GM10847 (cell line): ENCODE measurements around the gene RTEL1.

Source experiments
- POLR2A ChIP-seq: IDR thresholded peaks from 2 replicates; pipeline ENCODE4 v1.6.1; 2011; ENCODE audit not compliant: insufficient read length; ENCODE audit errors: extremely low read depth

RTEL1 gene

DNA sequence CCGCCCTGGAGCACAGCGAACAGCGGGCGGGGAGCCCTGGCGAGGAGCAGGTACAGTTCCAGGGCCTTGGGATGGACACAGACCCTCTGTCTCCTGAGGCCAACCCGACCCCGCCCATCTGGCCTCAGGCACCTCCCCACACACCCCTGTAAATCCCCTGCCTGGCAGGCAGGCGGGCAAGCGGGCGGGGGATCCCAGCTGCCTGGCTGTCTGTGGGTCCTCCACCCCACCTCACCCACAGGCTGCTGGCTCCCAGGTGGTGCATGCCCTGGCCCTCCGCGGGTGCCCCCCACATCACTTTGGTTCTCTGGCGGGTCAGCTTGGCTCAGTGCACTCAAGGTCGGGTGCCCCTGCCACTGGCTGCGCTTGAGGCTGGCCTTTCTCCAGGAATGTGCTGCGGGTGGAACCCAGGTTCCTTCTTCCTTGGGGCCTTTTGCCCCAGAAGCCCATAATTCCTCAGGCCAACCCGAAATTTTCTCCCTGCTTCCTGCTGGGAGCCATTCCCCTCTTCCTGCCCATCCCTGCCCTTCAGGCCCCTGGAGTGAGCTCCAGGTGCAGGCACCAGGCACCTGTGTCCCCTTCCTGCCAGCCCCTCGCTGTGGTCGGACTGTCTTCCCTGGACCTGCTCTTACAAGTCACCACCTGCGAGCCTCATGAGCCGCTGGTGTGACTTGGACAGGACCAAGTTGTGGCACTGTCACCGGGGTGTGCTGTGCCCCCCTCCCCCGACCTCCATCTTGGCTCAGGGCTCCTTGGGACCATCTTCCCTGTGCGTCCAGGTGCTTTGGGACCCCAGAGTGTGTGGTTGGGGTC, 33.0 kb downstream of the RTEL1 start:
- no peak for TF ChIP-seq POLR2A

DNA sequence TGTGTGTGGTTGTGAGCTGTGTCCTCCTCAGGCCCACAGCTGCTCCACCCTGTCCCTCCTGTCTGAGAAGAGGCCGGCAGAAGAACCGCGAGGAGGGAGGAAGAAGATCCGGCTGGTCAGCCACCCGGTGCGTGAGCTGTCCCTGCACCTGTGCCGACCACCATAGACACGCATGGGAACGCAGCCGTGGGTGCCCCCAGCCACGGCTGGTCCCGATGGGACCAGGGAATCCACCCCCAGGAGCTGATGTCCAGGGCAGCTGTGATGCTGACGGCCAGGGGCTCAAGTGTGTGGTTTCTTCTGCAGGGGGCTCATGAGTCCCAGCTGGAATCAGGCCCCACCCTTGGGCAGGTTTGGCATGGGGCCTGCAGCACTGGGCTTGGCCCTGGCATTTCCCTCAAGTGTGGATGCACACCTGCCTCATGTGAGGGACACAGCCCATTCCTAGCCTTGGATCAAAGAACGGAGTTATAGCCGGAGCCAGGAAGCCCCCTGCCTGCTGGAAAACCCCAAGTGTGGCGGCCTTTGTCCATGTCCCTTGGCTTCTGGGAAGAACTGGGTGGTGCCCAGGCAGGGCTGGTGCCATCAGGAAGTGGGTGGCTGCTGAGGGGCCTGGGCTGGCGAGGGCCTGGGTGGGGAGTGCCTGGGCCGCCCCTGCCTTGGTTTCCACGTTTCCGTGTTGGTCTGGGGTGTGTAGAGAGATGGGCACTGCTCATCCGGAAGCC, 33.8 kb downstream of the RTEL1 start:
- TF ChIP-seq POLR2A, result no peak

DNA sequence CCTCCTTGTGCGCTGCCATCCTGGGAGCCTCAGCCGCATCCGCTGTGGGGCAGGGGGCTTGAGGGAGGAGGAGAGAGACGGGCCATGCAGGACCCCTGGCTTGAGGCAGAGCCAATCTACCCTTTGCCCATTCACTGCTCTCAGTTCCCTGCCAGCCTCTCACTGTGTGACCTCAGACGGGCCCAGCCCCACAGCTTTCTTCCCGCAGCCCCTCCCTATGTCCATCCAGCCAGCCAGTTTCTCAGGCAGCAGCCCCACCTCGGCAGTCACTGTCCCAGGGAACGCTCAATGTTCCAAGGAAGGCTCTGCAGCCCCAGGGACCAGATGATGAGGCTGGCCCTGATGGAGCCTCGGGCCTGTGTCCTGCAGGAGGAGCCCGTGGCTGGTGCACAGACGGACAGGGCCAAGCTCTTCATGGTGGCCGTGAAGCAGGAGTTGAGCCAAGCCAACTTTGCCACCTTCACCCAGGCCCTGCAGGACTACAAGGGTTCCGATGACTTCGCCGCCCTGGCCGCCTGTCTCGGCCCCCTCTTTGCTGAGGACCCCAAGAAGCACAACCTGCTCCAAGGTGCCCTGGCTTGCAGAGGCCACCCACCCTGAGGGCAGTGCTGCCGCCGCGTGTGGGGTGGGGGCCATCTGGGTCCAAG, 34.4 kb downstream of the RTEL1 start:
- TF ChIP-seq POLR2A, result no peak

DNA sequence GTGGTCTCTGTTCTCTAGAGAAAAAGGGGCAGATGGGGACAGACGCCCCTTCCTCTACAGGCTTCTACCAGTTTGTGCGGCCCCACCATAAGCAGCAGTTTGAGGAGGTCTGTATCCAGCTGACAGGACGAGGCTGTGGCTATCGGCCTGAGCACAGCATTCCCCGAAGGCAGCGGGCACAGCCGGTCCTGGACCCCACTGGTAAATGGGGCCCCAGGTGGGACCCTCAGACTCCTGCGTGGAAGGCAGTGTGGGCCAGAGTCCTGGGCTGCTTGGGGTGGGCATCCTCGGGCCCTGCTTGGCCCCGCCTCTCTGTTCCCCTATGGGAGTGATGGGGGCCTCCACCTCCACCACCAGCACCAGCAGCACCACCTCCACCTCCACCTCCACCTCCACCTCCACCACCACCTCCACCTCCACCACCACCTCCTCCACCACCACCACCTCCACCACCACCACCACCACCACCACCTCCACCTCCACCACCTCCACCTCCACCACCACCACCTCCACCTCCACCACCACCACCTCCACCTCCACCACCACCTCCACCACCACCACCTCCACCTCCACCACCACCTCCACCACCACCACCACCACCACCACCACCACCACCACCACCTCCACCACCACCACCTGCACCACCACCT, 35.1 kb downstream of the RTEL1 start:
- no peak for TF ChIP-seq POLR2A

DNA sequence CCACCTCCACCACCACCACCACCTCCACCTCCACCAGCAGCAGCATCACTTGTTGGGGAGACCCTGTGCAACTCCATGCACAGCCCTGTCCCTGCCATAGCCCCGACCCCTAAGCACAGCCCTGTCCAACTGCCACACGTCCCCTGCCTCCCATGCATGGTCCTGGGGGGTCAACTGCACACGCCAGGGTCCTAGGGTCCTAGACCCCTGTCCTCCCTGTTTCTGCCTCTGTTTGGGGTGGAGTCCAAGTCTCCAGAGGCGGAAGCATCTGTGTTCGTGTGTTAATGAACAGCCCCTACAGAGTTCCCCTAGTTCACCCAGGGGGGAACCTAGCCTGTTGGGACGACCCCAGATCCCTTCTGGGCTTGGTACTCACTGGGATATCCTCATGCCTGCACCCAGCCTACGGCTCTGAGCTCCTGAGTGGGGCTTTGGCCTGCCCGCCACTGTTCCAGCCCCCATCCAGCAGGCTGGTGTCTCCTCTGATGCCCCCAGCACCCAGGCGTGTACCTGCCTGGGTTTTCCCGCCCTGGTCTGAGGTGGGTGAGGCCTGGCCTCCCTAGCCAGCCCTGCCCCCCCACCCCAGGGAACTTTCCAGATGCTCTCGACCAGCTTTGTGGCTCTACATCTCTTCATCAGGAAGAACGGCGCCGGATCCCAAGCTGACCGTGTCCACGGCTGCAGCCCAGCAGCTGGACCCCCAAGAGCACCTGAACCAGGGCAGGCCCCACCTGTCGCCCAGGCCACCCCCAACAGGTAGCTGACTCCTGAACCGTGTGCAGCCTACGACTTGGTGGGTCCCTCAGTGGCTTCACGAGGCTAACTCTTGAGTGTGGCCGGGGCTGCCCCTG, 35.8 kb downstream of the RTEL1 start:
- TF ChIP-seq POLR2A, result no peak

DNA sequence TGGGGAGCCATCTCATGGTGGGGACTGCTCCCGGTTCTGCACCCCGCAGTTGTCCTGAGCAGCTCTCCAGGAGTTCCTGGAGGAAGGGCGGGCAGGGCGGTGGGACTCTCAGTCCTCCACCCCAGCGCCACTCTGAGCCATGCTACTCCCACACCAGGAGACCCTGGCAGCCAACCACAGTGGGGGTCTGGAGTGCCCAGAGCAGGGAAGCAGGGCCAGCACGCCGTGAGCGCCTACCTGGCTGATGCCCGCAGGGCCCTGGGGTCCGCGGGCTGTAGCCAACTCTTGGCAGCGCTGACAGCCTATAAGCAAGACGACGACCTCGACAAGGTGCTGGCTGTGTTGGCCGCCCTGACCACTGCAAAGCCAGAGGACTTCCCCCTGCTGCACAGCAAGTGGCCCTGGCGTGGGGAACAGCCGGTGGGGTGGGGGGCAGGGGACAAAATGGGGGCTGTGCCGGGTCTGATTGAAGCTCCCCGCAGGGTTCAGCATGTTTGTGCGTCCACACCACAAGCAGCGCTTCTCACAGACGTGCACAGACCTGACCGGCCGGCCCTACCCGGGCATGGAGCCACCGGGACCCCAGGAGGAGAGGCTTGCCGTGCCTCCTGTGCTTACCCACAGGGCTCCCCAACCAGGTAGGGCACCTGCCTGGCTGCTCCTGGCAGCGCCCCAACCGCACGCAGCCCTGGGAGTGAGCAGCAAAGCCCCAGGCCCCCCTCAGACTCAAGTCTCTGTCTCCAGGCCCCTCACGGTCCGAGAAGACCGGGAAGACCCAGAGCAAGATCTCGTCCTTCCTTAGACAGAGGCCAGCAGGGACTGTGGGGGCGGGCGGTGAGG, 36.7 kb downstream of the RTEL1 start:
- no peak for TF ChIP-seq POLR2A

DNA sequence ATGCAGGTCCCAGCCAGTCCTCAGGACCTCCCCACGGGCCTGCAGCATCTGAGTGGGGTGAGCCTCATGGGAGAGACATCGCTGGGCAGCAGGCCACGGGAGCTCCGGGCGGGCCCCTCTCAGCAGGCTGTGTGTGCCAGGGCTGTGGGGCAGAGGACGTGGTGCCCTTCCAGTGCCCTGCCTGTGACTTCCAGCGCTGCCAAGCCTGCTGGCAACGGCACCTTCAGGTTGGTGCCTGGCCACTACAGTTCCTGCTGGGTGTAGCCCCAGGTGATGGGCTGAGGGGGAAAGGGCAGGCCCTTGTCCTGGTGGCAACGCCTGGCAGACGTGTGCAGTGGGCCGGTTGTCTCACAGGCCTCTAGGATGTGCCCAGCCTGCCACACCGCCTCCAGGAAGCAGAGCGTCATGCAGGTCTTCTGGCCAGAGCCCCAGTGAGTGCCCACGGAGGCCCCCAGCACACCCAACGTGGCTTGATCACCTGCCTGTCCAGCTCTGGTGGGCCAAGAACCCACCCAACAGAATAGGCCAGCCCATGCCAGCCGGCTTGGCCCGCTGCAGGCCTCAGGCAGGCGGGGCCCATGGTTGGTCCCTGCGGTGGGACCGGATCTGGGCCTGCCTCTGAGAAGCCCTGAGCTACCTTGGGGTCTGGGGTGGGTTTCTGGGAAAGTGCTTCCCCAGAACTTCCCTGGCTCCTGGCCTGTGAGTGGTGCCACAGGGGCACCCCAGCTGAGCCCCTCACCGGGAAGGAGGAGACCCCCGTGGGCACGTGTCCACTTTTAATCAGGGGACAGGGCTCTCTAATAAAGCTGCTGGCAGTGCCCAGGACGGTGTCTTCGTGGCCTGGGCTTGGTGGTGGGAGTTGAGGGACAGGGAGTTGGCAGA, 37.6 kb downstream of the RTEL1 start:
- TF ChIP-seq POLR2A, result no peak

DNA sequence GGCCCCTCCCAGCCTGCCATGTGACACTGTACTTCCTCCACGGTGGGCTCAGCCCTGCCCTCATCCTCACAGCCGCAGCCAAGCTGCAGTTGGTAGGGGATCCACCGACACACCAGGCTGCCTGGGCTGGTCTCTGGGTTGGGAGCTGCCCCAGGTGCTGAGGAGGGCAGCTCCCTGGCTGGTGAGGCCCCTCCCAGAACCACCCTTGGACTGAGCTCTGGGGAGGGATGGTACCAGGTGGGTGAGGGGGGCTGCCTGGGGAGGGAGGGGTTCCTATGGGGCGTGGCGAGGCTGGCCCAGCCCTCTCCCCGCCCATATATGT, 38.2 kb downstream of the RTEL1 start:
- no peak for TF ChIP-seq POLR2A

DNA sequence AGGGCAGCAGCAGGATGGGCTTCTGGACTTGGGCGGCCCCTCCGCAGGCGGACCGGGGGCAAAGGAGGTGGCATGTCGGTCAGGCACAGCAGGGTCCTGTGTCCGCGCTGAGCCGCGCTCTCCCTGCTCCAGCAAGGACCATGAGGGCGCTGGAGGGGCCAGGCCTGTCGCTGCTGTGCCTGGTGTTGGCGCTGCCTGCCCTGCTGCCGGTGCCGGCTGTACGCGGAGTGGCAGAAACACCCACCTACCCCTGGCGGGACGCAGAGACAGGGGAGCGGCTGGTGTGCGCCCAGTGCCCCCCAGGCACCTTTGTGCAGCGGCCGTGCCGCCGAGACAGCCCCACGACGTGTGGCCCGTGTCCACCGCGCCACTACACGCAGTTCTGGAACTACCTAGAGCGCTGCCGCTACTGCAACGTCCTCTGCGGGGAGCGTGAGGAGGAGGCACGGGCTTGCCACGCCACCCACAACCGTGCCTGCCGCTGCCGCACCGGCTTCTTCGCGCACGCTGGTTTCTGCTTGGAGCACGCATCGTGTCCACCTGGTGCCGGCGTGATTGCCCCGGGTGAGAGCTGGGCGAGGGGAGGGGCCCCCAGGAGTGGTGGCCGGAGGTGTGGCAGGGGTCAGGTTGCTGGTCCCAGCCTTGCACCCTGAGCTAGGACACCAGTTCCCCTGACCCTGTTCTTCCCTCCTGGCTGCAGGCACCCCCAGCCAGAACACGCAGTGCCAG, 38.7 kb downstream of the RTEL1 start, which contains the start of gene TNFRSF6B:
TNFRSF6B (plus strand) TSS at position 25 of the 729 bp plus-strand sequence; CDS start at position 141, 116 bp downstream.
- no peak for TF ChIP-seq POLR2A

DNA sequence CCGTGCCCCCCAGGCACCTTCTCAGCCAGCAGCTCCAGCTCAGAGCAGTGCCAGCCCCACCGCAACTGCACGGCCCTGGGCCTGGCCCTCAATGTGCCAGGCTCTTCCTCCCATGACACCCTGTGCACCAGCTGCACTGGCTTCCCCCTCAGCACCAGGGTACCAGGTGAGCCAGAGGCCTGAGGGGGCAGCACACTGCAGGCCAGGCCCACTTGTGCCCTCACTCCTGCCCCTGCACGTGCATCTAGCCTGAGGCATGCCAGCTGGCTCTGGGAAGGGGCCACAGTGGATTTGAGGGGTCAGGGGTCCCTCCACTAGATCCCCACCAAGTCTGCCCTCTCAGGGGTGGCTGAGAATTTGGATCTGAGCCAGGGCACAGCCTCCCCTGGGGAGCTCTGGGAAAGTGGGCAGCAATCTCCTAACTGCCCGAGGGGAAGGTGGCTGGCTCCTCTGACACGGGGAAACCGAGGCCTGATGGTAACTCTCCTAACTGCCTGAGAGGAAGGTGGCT, 39.3 kb downstream of the RTEL1 start:
- no peak for TF ChIP-seq POLR2A

DNA sequence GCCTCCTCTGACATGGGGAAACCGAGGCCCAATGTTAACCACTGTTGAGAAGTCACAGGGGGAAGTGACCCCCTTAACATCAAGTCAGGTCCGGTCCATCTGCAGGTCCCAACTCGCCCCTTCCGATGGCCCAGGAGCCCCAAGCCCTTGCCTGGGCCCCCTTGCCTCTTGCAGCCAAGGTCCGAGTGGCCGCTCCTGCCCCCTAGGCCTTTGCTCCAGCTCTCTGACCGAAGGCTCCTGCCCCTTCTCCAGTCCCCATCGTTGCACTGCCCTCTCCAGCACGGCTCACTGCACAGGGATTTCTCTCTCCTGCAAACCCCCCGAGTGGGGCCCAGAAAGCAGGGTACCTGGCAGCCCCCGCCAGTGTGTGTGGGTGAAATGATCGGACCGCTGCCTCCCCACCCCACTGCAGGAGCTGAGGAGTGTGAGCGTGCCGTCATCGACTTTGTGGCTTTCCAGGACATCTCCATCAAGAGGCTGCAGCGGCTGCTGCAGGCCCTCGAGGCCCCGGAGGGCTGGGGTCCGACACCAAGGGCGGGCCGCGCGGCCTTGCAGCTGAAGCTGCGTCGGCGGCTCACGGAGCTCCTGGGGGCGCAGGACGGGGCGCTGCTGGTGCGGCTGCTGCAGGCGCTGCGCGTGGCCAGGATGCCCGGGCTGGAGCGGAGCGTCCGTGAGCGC, 39.9 kb downstream of the RTEL1 start:
- TF ChIP-seq POLR2A, result no peak
